Activated naive CD8-positive, alpha-beta T cell treated with anti-CD3 and anti-CD28 coated beads, Interleukin-2, amount 50 U/mL, for 24 hours (primary cell): Measurements from ENCODE around the gene CCDC122.

Experiments
- ATAC-seq: fragments of 150-1000 bp; cut with Tn5 transposase; one replicate; pipeline ENCODE4 v1.10.0; 2021
- DNase-seq: peaks from one replicate; pipeline ENCODE4 v3.0.0; 2021
- H3K27ac Mint-ChIP-seq: one replicate; pipeline ENCODE4 v1.8.0; 2021; ENCODE audit warnings: mild to moderate bottlenecking, mixed read lengths
- H3K27me3 Mint-ChIP-seq: one replicate; pipeline ENCODE4 v1.8.0; 2021; ENCODE audit warnings: mixed read lengths
- H3K36me3 Mint-ChIP-seq: one replicate; pipeline ENCODE4 v1.8.0; 2021; ENCODE audit warnings: low read depth, mixed read lengths
- H3K4me1 Mint-ChIP-seq: one replicate; pipeline ENCODE4 v1.8.0; 2021; ENCODE audit warnings: mixed read lengths
- H3K4me3 Mint-ChIP-seq: one replicate; pipeline ENCODE4 v1.8.0; 2021; ENCODE audit warnings: mild to moderate bottlenecking, moderate library complexity, mixed read lengths
- H3K9me3 Mint-ChIP-seq: one replicate; pipeline ENCODE4 v1.8.0; 2021; ENCODE audit warnings: mixed read lengths

The CCDC122 gene

GRCh38 chr13:43878892-43879754 is at the start of gene CCDC122:
Gene CCDC122, minus strand, starts transcription at chr13:43879740. Its CDS starts 10,364 bp downstream, at chr13:43869376.
- ATAC-seq = peak; percentile 91

DNA sequence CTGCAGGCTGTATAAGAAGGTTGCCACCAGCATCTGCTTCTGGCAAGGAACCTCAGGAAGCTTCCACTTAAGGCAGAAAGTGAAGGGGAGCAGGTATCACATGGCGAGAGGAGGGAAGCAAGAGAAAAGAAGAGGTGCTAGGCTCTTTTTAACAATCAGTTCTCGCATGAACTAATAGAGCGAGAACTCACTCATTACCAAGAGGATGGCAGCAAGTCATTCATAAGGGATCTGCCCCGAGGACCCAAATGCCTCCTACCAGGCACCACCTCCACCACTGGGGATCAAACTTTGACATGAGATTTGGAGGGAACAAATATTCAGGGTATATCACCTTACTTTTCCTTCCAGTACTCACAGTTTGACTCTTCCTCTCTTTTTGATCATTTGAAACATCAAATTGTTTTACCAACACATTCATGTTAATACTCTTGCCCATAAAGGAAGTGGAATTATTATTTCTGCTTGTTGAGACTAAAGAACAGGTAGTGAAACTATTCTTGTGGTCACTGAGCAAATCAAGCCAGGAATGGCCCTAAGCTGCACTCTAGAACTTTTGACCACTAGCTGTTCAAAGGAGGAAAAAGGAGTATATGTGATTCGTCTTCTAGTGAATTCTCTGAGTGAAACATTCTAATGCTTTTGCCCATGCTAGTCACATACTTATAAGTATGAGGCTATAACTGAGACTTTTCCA is 45.2 kb upstream of the CCDC122 start:
- peaks cover 1% of the 10 kb centered on the region for H3K27me3 Mint-ChIP-seq
- DNase-seq = no peak
- H3K4me1 Mint-ChIP-seq = no peaks in the 10 kb centered on the region
- H3K4me3 Mint-ChIP-seq = no peak overlapping the region
- ATAC-seq = no peak
- no peaks in the 10 kb centered on the region for H3K36me3 Mint-ChIP-seq
- H3K27ac Mint-ChIP-seq = no peak overlapping the region
- no peaks in the 10 kb centered on the region for H3K9me3 Mint-ChIP-seq

More at GRCh38 chr13:43878892-43879754, at the start of gene CCDC122:
- peak within 1 kb of the TSS; percentile 86 for H3K27ac Mint-ChIP-seq
- no peaks in the 10 kb centered on the region for H3K36me3 Mint-ChIP-seq
- H3K4me3 Mint-ChIP-seq = peak within 1 kb of the TSS; percentile 84
- peak; percentile 79 for DNase-seq
- peaks cover 16% of the 10 kb centered on the region for H3K27me3 Mint-ChIP-seq
- H3K9me3 Mint-ChIP-seq = no peaks in the 10 kb centered on the region
- peaks cover 25% of the 10 kb centered on the region for H3K4me1 Mint-ChIP-seq

DNA sequence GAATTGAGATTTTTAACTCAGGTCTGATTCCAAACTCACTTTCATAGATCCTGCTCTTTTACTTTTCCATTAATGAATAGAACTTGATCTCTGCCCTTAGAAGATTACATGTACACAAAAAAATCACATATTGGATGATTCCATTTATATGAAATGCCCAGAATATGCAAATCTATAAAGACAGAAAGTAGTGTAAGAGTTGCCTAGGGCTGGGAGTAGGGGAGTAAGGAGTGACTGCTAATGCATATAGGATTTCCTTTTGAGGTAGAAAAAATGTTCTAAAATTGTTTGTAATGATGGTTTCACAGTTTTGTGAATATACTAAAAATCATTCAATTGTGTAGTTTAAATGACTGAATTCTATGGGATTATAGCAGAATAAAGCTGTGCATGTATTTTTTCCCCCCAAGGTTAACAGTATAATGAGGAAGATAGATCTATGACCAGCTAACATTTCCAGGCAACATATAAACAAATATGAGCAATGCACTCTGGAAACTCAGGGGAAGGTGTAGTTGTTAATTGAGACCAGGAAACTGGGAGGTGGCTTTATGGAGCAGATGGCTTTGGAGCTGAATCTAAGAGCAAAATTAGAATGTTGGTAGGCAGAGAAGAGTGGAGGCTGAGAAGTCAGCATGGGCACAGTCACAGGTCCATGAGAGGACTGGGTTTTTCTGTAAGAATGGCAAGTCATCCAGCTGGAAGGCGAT is 41.6 kb upstream of the CCDC122 start:
- DNase-seq (no peak), ATAC-seq (no peak)
- no peaks in the 10 kb centered on the region for H3K9me3 Mint-ChIP-seq
- H3K27me3 Mint-ChIP-seq = peaks cover 1% of the 10 kb centered on the region
- H3K4me1 Mint-ChIP-seq = no peaks in the 10 kb centered on the region
- H3K4me3 Mint-ChIP-seq = no peak overlapping the region
- no peak overlapping the region for H3K27ac Mint-ChIP-seq
- H3K36me3 Mint-ChIP-seq = no peaks in the 10 kb centered on the region

DNA sequence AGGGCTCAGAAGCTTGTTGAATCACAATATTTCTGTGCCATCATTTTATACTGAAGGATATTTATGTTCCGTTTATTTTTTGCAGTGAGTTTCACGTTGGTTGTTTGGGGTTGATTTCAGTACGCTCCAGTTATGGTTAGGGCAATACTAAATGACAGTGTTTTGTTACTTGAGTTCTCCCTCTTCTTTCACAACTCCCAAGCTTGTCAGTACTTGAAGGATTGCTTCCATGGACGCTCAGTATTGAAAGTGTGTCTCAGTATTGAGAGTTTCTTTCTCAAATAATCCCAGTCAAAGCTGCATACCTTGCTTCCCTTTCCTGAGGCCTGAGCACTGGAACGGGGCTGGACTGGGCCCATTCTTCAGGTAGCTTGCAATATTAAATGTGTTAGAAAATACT is 39.1 kb upstream of the CCDC122 start:
- Mint-ChIP-seq H3K27ac (no peak overlapping the region), H3K36me3 (no peaks in the 10 kb centered on the region), H3K4me1 (no peaks in the 10 kb centered on the region), H3K27me3 (peaks cover 1% of the 10 kb centered on the region), H3K4me3 (no peak overlapping the region), H3K9me3 (no peaks in the 10 kb centered on the region)
- DNase-seq = no peak
- ATAC-seq = no peak

GRCh38 chr13:43916828-43917227 is 37.3 kb upstream of the CCDC122 start:
- H3K4me3 Mint-ChIP-seq = no peak overlapping the region
- H3K36me3 Mint-ChIP-seq = no peaks in the 10 kb centered on the region
- ATAC-seq = no peak
- no peak overlapping the region for H3K27ac Mint-ChIP-seq
- no peaks in the 10 kb centered on the region for H3K9me3 Mint-ChIP-seq
- peaks cover 7% of the 10 kb centered on the region for H3K27me3 Mint-ChIP-seq
- H3K4me1 Mint-ChIP-seq = no peaks in the 10 kb centered on the region
- no peak for DNase-seq

DNA sequence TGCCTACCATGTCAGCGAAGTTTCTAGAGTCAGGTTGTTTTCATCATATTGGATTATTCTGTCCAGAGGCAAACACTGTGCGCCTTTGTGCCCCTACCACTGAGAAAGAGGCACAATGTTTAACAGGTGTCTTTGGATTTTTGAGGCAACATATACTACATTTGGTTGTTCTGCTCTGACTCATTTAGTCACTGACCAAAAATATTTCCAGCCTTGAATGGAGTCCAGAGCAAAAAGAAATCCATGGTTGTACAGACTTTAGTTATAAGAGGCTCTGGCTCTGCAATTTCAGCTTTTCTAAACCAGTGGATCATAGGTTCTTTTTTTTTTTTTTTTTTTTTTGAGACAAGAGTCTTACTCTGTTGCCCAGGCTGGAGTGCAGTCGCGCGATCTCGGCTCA is 35.9 kb upstream of the CCDC122 start:
- DNase-seq = no peak
- Mint-ChIP-seq H3K4me1 (no peaks in the 10 kb centered on the region), H3K27me3 (peaks cover 7% of the 10 kb centered on the region), H3K9me3 (no peaks in the 10 kb centered on the region), H3K36me3 (no peaks in the 10 kb centered on the region), H3K4me3 (no peak overlapping the region), H3K27ac (no peak overlapping the region)
- ATAC-seq = no peak

- DNase-seq = no peak
- H3K36me3 Mint-ChIP-seq = no peaks in the 10 kb centered on the region
- no peak overlapping the region for H3K4me3 Mint-ChIP-seq
- H3K9me3 Mint-ChIP-seq = no peaks in the 10 kb centered on the region
- peaks cover 6% of the 10 kb centered on the region for H3K4me1 Mint-ChIP-seq
- H3K27ac Mint-ChIP-seq = no peak overlapping the region
- H3K27me3 Mint-ChIP-seq = peaks cover 12% of the 10 kb centered on the region
- no peak for ATAC-seq
These were observed 32.3 kb upstream of the CCDC122 start for GRCh38 chr13:43911871-43912270.

GRCh38 chr13:43911278-43911677 is 31.7 kb upstream of the CCDC122 start:
- Mint-ChIP-seq H3K4me1 (peaks cover 6% of the 10 kb centered on the region), H3K27me3 (peaks cover 18% of the 10 kb centered on the region), H3K9me3 (no peaks in the 10 kb centered on the region), H3K27ac (no peak overlapping the region), H3K4me3 (no peak overlapping the region), H3K36me3 (no peaks in the 10 kb centered on the region)
- DNase-seq (no peak), ATAC-seq (no peak)

GRCh38 chr13:43910856-43911255 is 31.3 kb upstream of the CCDC122 start:
- no peak for DNase-seq
- Mint-ChIP-seq H3K36me3 (no peaks in the 10 kb centered on the region), H3K27ac (no peak overlapping the region), H3K27me3 (peaks cover 20% of the 10 kb centered on the region), H3K9me3 (no peaks in the 10 kb centered on the region), H3K4me3 (no peak overlapping the region), H3K4me1 (peaks cover 6% of the 10 kb centered on the region)
- no peak for ATAC-seq

DNA sequence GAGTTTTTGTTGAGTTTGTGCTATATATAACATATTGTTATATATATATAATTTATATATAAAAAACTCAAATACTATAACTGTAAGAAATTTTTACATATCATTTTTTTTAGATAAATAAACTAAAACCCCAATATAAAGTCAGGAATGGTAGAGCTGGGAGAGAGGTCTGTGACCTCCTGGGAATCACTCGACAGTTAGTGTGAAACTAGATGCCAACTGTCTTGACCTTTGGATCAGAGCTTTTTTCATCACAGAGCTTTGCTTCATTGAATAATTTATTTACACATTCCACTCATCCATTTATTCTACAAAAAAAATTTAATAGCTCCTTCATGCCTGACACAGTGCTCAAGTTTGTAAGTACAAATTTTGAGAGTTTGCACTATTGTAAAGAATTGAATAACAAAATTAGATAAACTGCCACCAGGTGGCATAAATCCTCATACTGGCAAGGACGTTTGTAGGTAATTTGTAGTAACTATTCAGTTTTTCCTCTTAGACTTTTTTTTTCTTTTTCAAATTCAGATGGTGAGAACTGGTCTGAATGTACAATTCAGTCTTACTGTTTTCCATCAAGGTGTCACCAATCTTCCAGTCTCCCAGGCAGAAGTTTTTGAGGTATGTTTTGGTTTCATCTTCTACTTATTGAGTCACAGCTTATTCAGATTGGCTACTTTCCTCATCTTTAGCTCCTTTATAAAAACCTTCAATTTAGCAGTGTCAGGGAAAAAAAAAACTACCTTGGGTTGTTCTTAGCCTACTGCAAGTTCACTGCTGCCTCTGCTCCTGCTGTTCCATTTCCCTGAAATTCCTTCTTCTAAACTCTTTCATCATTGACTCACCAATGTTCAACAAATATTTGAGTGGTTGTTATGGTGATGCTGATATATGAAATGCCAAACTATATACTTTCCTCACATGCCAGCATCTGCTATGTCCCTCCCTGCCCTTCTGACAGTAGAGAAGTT is 28.9 kb upstream of the CCDC122 start:
- H3K9me3 Mint-ChIP-seq = no peaks in the 10 kb centered on the region
- peaks cover 26% of the 10 kb centered on the region for H3K27me3 Mint-ChIP-seq
- H3K27ac Mint-ChIP-seq = no peak overlapping the region
- DNase-seq (no peak), ATAC-seq (peak; percentile 52)
- no peak overlapping the region for H3K4me3 Mint-ChIP-seq
- peaks cover 6% of the 10 kb centered on the region for H3K4me1 Mint-ChIP-seq
- no peaks in the 10 kb centered on the region for H3K36me3 Mint-ChIP-seq

- Mint-ChIP-seq H3K9me3 (no peaks in the 10 kb centered on the region), H3K4me1 (peaks cover 6% of the 10 kb centered on the region), H3K4me3 (no peak overlapping the region), H3K27ac (no peak overlapping the region), H3K27me3 (peaks cover 23% of the 10 kb centered on the region), H3K36me3 (no peaks in the 10 kb centered on the region)
- ATAC-seq (no peak), DNase-seq (no peak)
These were observed 26.0 kb upstream of the CCDC122 start for GRCh38 chr13:43905435-43906031.

- Mint-ChIP-seq H3K27ac (no peak overlapping the region), H3K4me3 (no peak overlapping the region), H3K4me1 (no peaks in the 10 kb centered on the region), H3K36me3 (no peaks in the 10 kb centered on the region), H3K9me3 (no peaks in the 10 kb centered on the region), H3K27me3 (peaks cover 2% of the 10 kb centered on the region)
- no peak for DNase-seq
- ATAC-seq = no peak
These were observed 16.4 kb upstream of the CCDC122 start for GRCh38 chr13:43895940-43896339.

DNA sequence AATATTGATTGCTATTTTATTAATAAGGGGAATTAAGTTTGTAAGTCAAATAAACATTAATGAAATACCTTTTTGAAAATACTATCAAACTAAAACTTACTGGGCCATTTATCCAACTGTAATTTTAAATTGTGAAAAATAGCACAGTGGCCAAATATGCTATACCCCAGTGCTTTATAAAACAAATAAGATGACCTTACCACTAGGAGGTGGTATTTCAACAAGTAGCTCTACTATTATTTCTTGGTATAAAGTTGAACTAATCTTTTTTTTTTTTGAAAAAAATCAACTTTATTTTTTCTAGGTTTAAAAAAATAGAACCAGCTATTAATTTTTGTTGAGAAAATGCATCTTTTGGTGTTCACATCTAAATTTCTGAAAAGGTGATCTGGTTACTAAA is 14.9 kb upstream of the CCDC122 start:
- H3K27me3 Mint-ChIP-seq = peaks cover 2% of the 10 kb centered on the region
- no peak overlapping the region for H3K4me3 Mint-ChIP-seq
- H3K9me3 Mint-ChIP-seq = no peaks in the 10 kb centered on the region
- ATAC-seq = no peak
- H3K36me3 Mint-ChIP-seq = no peaks in the 10 kb centered on the region
- no peaks in the 10 kb centered on the region for H3K4me1 Mint-ChIP-seq
- no peak for DNase-seq
- H3K27ac Mint-ChIP-seq = no peak overlapping the region
